Endothelial cell of umbilical vein (primary cell): ENCODE results near the gene CDC42SE2. TPM values are rescaled to one million over a fixed set of nuclear protein-coding genes. Genes with fewer than 3 reads are reported as not detected.

Source experiments
- BruUV-seq: library from RNA; stranded (reverse); fragments of 400-500 nt; replicated peaks from 2 replicates; lab custom pipeline; 2021; lab: Mats Ljungman, UMichigan
- CTCF ChIA-PET: fragments of 300-600, 350-600 bp; sonication (Branson Sonifier 250); formaldehyde crosslinking; loops from one replicate; lab custom pipeline; 2021; ENCODE audit warnings: antibody characterized with exemption, inconsistent platforms; lab: Charles Lee
- POLR2A ChIA-PET: fragments of 300-600, 350-600 bp; sonication (Branson Sonifier 250); formaldehyde crosslinking; loops from one replicate; lab custom pipeline; 2021; ENCODE audit warnings: antibody characterized with exemption, inconsistent platforms; lab: Charles Lee
- DNase-seq: peaks from one replicate; pipeline ENCODE4 v3.0.0-alpha.2; 2011; ENCODE audit warnings: low read depth, low spot score
- FAIRE-seq: peaks from 2 replicates; lab custom pipeline; 2011; peaks lifted over from hg19 to GRCh38; lab: Jason Lieb, UNC
- H2AFZ ChIP-seq: 2 replicates; pipeline ENCODE4 v1.6.0; 2012; ENCODE audit warnings: low read depth, low read length, control low read depth, inconsistent platforms
- H3K27ac ChIP-seq: 2 replicates; pipeline ENCODE4 v1.5.1; 2011; ENCODE audit warnings: low read depth, mild to moderate bottlenecking, control low read depth, low read length, moderate library complexity; ENCODE audit not compliant: insufficient read depth
- H3K27me3 ChIP-seq, 2 experiments: 2 replicates each; pipeline versions ENCODE4 v1.6.0 to v1.6.1; 2011; ENCODE audit warnings: low read length in 2 of 2, mixed read lengths in 1 of 2; ENCODE audit not compliant: control insufficient read depth in 2 of 2, insufficient read depth in 2 of 2
- H3K36me3 ChIP-seq, 2 experiments: 2 replicates in 1 of 2; 3 replicates in 1 of 2; pipeline ENCODE4 v1.5.1; 2011; ENCODE audit warnings: low read length in 2 of 2, mild to moderate bottlenecking in 1 of 2, moderate library complexity in 1 of 2; ENCODE audit not compliant: control insufficient read depth in 2 of 2, insufficient read depth in 2 of 2; ENCODE audit errors: extremely low read depth in 1 of 2
- H3K4me1 ChIP-seq: 3 replicates; pipeline ENCODE4 v1.5.1; 2011; ENCODE audit warnings: mild to moderate bottlenecking, low read length; ENCODE audit not compliant: control insufficient read depth, insufficient read depth; ENCODE audit errors: extremely low read depth
- H3K4me2 ChIP-seq: 2 replicates; pipeline ENCODE4 v1.6.1; 2011; ENCODE audit warnings: low read length, control low read depth, mixed read lengths; ENCODE audit not compliant: insufficient read depth
- H3K4me3 ChIP-seq, 3 experiments: fragments of 200-600 bp in 1 of 3; sonication (generic), shearing (Covaris generic) in 1 of 3; replicated peaks in 1 of 3; 2 replicates each; pipeline ENCODE4 v1.5.1; 2011 to 2016; ENCODE audit warnings: control low read depth in 3 of 3, low read length in 3 of 3, mild to moderate bottlenecking in 2 of 3, inconsistent platforms in 1 of 3, low read depth in 1 of 3, moderate library complexity in 1 of 3; ENCODE audit not compliant: insufficient read depth in 1 of 3
- H3K79me2 ChIP-seq: 2 replicates; pipeline ENCODE4 v1.6.0; 2012; ENCODE audit warnings: low read length, inconsistent platforms; ENCODE audit not compliant: control insufficient read depth, insufficient read depth
- H3K9ac ChIP-seq: replicated peaks from 2 replicates; pipeline ENCODE3; 2011; ENCODE audit warnings: low read length, control low read depth; ENCODE audit not compliant: insufficient read depth; ENCODE audit errors: extremely low read depth
- H3K9me1 ChIP-seq: replicated peaks from 3 replicates; pipeline ENCODE4 v1.6.0; 2011; ENCODE audit warnings: mild to moderate bottlenecking, low read length; ENCODE audit not compliant: control insufficient read depth, insufficient read depth; ENCODE audit errors: extremely low read depth
- H3K9me3 ChIP-seq: replicated peaks from 2 replicates; pipeline ENCODE4 v1.5.1; 2012; ENCODE audit warnings: low read length, inconsistent platforms; ENCODE audit not compliant: control insufficient read depth, insufficient read depth
- H4K20me1 ChIP-seq: replicated peaks from 2 replicates; pipeline ENCODE3; 2011; ENCODE audit warnings: mild to moderate bottlenecking, low read length; ENCODE audit not compliant: control insufficient read depth, insufficient read depth; ENCODE audit errors: extremely low read depth
- EZH2 ChIP-seq: IDR thresholded peaks from 2 replicates; pipeline ENCODE4 v1.6.1; 2012; ENCODE audit warnings: borderline replicate concordance, low read depth, mild to moderate bottlenecking, moderate library complexity, low read length, inconsistent platforms; ENCODE audit not compliant: severe bottlenecking
- FOS ChIP-seq: IDR thresholded peaks from 2 replicates; pipeline ENCODE4 v1.6.1; 2011; ENCODE audit warnings: mild to moderate bottlenecking, low read length, moderate library complexity, borderline replicate concordance; ENCODE audit not compliant: insufficient read depth
- JUN ChIP-seq: IDR thresholded peaks from 2 replicates; pipeline ENCODE4 v1.6.1; 2011; ENCODE audit warnings: borderline replicate concordance, low read depth; ENCODE audit not compliant: insufficient read length, insufficient read depth
- MYC ChIP-seq: IDR thresholded peaks from one replicate; pipeline ENCODE4 v1.6.1; 2011; ENCODE audit warnings: mild to moderate bottlenecking, low read depth, low read length
- POLR2A ChIP-seq: IDR thresholded peaks from 2 replicates; pipeline ENCODE4 v1.6.1; 2012; ENCODE audit warnings: low read depth, mild to moderate bottlenecking, control low read depth, low read length
- POLR2AphosphoS5 ChIP-seq: IDR thresholded peaks from 2 replicates; pipeline ENCODE4 v1.6.1; 2012; ENCODE audit warnings: low read depth, mild to moderate bottlenecking, control low read depth, low read length, moderate library complexity; ENCODE audit not compliant: insufficient read depth
- dilution Hi-C: fragments of 300-500 bp; cut with MboI; formaldehyde crosslinking; loops from one replicate; pipeline ENCODE4 v1.15.0; 2019; ENCODE audit warnings: low sequenced_read_pairs; ENCODE audit not compliant: extremely low pct_ligation_motif_present
- intact Hi-C: fragments of 100-400 bp; cut with micrococcal nuclease; formaldehyde crosslinking; loops from one replicate; pipeline ENCODE4 v1.10.0; 2022
- polyA plus RNA-seq, 4 experiments: library from polyadenylated mRNA; depleted of rRNA in 3 of 4; stranded (reverse) in 3 of 4; unstranded in 1 of 4; fragments of >200 nt; gene quantifications; 2 replicates each; pipeline versions ENCODE4 v1.2.1 to v1.2.3, GENCODE V29; 2011 to 2012; ENCODE audit warnings: missing spikeins in 1 of 4
- total RNA-seq: library from RNA; stranded (reverse); gene quantifications from 2 replicates; pipeline ENCODE4 v1.2.3, GENCODE V29; 2021
- TF ChIP-seq, protein P1 (sequence below), 2 donors: IDR thresholded peaks; 1 replicate in 1 of 2; 2 replicates in 1 of 2; pipeline ENCODE4 v1.5.1; 2011; ENCODE audit warnings: low read length in 2 of 2, mild to moderate bottlenecking in 2 of 2, moderate library complexity in 2 of 2, control low read depth in 1 of 2, inconsistent platforms in 1 of 2, low read depth in 1 of 2; ENCODE audit not compliant: insufficient read depth in 1 of 2; ENCODE audit errors: extremely low read depth in 1 of 2
- TF ChIP-seq, protein P2 (sequence below): IDR thresholded peaks from 2 replicates; pipeline ENCODE4 v1.6.1; 2011; ENCODE audit not compliant: insufficient read depth, insufficient read length

CDC42SE2 gene
- total and polyA plus RNA-seq, 2 donors (not counting 3 experiments of a cell fraction or from before 2014, with no cell fraction given) = 14.7 to 21.9 TPM

DNA sequence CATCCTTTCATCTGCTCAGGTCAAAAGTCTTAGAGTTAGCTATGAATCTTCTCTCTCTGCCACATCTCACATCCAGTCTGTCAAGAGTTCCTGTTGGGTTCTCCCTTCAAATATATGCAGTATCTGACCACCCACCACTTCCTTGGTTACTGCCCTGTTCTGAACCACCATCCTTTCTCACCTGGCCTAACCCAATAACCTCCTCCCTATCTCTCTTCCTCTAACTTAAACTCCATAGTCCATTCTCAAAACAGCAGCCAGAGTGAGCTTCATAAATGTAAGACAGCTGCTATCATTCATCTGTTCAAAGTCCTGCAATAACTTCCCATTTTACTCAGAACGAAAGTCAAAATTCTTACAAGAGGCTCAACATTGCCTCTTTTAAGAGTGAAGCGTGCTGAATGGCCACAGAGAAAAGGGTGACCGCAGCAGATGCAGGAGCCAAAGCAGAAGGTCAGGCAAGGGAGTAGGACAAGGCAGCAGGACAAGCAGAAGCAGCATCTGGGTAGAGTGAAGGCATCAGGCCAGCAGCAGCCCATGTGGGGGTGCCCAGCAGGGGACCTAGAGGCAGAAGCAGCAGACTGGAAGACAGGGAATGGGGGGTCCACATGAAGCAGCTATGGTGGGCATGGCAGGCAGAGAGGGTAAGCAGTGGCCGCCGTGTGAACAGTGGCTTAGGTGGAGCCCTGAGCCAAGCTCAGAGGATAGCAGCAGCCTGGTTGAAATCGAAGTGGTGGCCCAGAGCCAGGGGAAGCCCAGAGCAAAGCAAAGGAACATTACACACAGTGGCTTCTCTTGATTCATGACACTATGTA is 39.3 kb upstream of the CDC42SE2 start:
- H4K20me1 ChIP-seq = no peaks in the 10 kb centered on the region
- ChIA-PET CTCF (interaction anchor here (1.2 kb wide), 1 partner anchor 12 kb away, joined by 3 read pairs; no protein-coding TSS in a partner anchor), POLR2A (no interaction called here)
- DNase-seq (no peak), FAIRE-seq (no peak)
- no peak overlapping the region for H3K4me2 ChIP-seq
- TF ChIP-seq MYC (no peak), POLR2A (no peak), FOS (no peak), JUN (no peak), POLR2AphosphoS5 (no peak), EZH2 (no peak)
- TF ChIP-seq, protein P1, sequence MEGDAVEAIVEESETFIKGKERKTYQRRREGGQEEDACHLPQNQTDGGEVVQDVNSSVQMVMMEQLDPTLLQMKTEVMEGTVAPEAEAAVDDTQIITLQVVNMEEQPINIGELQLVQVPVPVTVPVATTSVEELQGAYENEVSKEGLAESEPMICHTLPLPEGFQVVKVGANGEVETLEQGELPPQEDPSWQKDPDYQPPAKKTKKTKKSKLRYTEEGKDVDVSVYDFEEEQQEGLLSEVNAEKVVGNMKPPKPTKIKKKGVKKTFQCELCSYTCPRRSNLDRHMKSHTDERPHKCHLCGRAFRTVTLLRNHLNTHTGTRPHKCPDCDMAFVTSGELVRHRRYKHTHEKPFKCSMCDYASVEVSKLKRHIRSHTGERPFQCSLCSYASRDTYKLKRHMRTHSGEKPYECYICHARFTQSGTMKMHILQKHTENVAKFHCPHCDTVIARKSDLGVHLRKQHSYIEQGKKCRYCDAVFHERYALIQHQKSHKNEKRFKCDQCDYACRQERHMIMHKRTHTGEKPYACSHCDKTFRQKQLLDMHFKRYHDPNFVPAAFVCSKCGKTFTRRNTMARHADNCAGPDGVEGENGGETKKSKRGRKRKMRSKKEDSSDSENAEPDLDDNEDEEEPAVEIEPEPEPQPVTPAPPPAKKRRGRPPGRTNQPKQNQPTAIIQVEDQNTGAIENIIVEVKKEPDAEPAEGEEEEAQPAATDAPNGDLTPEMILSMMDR (IDR thresholded peaks at IDR 0.05; ENCODE audit: extremely low read depth in 1 of 2, insufficient read depth in 1 of 2, low read depth in 1 of 2, low read length in 2 of 2) = no peak
- TF ChIP-seq, protein P2, sequence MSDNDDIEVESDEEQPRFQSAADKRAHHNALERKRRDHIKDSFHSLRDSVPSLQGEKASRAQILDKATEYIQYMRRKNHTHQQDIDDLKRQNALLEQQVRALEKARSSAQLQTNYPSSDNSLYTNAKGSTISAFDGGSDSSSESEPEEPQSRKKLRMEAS = no peak
- no peak overlapping the region for H3K9ac ChIP-seq
- H3K27ac ChIP-seq = no peak overlapping the region
- dilution Hi-C loops (no loop called here), intact Hi-C loops (no loop called here)
- H2AFZ ChIP-seq = no peak overlapping the region
- no peaks in the 10 kb centered on the region for H3K9me1 ChIP-seq
- no peaks in the 10 kb centered on the region for H3K36me3 ChIP-seq
- no peak overlapping the region for H3K4me3 ChIP-seq
- H3K4me1 ChIP-seq = no peaks in the 10 kb centered on the region
- BruUV-seq = no TSS peak
- H3K79me2 ChIP-seq = no peaks in the 10 kb centered on the region
- no peaks in the 10 kb centered on the region for H3K27me3 ChIP-seq
- H3K9me3 ChIP-seq = no peaks in the 10 kb centered on the region
